Nephron progenitor cell (in vitro differentiated cells): ENCODE measurements around the gene GADD45G.

Source experiments
- DNase-seq: peaks from one replicate; pipeline ENCODE4 v3.0.0; 2021
- H3K27ac Mint-ChIP-seq: 2 replicates; pipeline ENCODE4 v1.8.0; 2021; ENCODE audit warnings: mild to moderate bottlenecking, moderate library complexity, mixed read lengths
- H3K27me3 Mint-ChIP-seq: 2 replicates; pipeline ENCODE4 v1.8.0; 2021; ENCODE audit warnings: mild to moderate bottlenecking, low read depth, mixed read lengths; ENCODE audit not compliant: poor library complexity
- H3K36me3 Mint-ChIP-seq: 2 replicates; pipeline ENCODE4 v1.8.0; 2021; ENCODE audit warnings: low read depth, mixed read lengths
- H3K4me1 Mint-ChIP-seq: 2 replicates; pipeline ENCODE4 v1.8.0; 2021; ENCODE audit warnings: mixed read lengths
- H3K4me3 Mint-ChIP-seq: 2 replicates; pipeline ENCODE4 v1.8.0; 2021; ENCODE audit warnings: mild to moderate bottlenecking, moderate library complexity, mixed read lengths
- H3K9me3 Mint-ChIP-seq: 2 replicates; pipeline ENCODE4 v1.8.0; 2021; ENCODE audit warnings: mild to moderate bottlenecking, moderate library complexity, mixed read lengths
- TF ChIP-seq, protein P1 (sequence below): fragments of 200-600 bp; sonication (generic); IDR thresholded peaks from 2 replicates; pipeline ENCODE4 v1.5.0; 2021; ENCODE audit warnings: antibody characterized with exemption

GADD45G gene

DNA sequence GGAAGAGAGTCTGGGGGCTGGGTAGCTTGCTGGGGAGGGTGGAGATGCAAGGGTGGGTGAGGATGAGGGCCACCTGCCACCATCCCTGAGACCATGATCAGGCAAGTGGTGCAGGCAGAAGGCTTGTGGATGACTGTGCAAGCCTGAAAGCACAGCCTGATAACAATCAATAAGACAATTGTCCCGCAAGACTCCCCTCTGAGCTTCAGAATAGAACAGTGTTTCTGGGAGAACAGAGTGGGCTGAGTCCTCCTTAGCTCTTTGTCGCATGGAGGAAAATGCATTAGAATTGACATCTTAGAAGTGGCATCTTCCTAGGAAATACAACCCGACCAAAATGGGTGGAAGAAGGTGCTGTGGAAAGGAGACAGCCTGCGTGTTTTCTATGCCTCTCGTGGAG is 6.6 kb downstream of the GADD45G start:
- Mint-ChIP-seq H3K27me3 (peaks cover 32% of the 10 kb centered on the region), H3K9me3 (peaks cover 9% of the 10 kb centered on the region), H3K36me3 (no peaks in the 10 kb centered on the region), H3K4me3 (no peak overlapping the region), H3K27ac (no peak overlapping the region), H3K4me1 (peaks cover 29% of the 10 kb centered on the region)
- TF ChIP-seq, protein P1, sequence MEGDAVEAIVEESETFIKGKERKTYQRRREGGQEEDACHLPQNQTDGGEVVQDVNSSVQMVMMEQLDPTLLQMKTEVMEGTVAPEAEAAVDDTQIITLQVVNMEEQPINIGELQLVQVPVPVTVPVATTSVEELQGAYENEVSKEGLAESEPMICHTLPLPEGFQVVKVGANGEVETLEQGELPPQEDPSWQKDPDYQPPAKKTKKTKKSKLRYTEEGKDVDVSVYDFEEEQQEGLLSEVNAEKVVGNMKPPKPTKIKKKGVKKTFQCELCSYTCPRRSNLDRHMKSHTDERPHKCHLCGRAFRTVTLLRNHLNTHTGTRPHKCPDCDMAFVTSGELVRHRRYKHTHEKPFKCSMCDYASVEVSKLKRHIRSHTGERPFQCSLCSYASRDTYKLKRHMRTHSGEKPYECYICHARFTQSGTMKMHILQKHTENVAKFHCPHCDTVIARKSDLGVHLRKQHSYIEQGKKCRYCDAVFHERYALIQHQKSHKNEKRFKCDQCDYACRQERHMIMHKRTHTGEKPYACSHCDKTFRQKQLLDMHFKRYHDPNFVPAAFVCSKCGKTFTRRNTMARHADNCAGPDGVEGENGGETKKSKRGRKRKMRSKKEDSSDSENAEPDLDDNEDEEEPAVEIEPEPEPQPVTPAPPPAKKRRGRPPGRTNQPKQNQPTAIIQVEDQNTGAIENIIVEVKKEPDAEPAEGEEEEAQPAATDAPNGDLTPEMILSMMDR, result no peak
- DNase-seq, result no peak

DNA sequence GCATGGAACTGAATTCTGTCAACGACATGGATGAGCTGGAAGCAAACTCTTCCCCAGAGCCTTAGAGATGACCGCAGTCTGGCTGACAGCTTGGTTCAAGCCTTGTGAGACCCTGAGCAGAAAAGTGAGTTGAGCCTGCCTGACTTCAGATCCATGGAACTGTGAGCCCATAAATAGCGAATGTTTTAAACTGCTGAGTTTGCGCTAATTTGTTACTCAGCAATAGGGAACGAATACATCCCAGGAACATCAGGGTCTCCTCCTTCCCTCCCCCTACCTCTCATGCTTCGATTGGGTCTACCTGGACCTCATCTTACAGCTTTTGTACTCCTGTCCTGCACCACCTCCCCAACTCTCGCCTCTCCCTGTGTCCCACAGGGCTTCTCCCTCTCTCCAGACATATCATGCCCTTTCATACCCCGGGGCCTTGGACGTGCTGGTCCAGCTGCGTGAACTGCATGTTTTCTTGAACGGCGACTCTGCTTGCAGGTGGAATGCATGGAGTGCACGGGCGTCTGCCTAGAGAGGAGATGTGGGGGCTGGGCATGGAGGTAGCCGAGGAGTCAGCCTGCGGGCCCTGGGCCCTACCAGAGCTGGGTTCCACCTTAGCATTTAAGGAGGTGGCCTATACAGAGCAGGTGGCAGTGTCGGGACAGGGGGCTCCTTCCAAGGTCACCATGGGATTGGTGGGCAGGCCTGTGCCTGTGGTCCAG is 7.9 kb downstream of the GADD45G start:
- H3K9me3 Mint-ChIP-seq, result peaks cover 9% of the 10 kb centered on the region
- peaks cover 26% of the 10 kb centered on the region for H3K27me3 Mint-ChIP-seq
- DNase-seq, result no peak
- no peaks in the 10 kb centered on the region for H3K36me3 Mint-ChIP-seq
- no peak overlapping the region for H3K27ac Mint-ChIP-seq
- TF ChIP-seq, protein P1, result no peak
- no peak overlapping the region for H3K4me3 Mint-ChIP-seq
- peaks cover 17% of the 10 kb centered on the region for H3K4me1 Mint-ChIP-seq

DNA sequence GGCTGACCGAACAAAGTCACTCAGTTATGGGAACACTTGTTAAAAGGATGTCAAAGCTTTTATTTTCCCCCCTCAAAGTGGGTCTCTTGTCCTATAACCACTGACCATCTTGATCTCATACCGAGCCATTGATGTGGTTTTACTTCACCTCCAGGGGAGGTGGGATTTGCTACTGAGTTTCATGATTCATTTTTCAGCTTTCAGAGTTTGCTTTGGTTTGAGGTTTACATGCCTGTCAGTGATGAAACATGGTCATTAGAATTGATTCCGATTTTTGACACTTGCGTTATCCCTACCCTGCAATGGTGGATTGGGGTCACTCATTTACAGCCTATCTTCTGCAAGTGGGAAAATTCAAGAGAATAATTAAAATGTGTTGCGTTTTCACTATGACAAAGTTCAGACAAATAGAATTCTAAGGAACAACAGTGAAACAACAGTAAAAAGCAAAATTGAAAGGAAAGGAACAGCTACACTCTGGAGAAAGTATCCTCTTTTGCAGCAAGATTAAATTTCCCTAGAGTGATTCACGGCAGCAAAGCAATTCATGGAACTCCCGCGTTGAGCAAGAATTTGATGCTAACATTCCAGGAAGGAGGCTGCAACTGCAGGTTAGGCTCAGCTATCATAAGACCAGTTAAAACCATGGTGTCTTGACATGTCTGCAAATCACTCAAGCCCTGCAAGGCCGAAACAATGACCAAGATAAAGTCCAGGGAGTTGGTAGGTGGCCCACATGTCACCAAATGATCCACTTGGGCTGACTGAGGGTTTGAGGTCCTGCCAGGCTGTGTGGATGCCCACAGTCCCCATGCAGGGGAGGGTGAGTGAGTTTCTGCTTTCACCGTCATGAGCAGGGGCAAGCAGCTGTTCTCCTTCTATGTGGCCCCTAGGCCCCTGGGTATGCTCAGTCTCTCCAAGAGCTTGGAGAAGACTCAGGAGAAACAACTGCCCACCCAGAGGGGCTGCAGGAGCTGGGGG is 9.4 kb downstream of the GADD45G start:
- peaks cover 12% of the 10 kb centered on the region for H3K4me1 Mint-ChIP-seq
- H3K9me3 Mint-ChIP-seq, result peaks cover 9% of the 10 kb centered on the region
- no peak overlapping the region for H3K27ac Mint-ChIP-seq
- TF ChIP-seq, protein P1, result no peak
- no peak for DNase-seq
- H3K36me3 Mint-ChIP-seq, result no peaks in the 10 kb centered on the region
- peaks cover 26% of the 10 kb centered on the region for H3K27me3 Mint-ChIP-seq
- no peak overlapping the region for H3K4me3 Mint-ChIP-seq

DNA sequence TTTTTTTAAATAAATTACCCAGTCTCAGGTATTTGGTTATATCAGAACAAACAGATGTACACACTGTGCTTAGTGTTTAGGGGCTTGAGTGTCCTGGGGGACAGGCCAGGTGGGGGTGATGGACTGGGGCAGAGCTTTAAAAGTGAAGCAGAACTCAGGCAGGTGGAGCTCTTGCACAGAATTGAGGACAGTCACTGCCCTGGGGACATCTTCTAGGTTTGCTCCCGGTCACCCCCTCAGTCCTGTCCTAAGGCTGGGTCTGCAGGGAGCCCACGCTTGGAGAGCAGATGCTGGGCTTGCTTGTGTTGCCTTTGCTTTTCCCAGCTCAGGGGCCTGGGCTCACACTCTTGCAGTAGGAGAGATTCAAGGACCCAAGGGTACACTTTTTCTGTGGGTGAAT is 10.8 kb downstream of the GADD45G start:
- TF ChIP-seq, protein P1, result no peak
- Mint-ChIP-seq H3K4me3 (no peak overlapping the region), H3K27ac (no peak overlapping the region), H3K36me3 (no peaks in the 10 kb centered on the region), H3K4me1 (peaks cover 19% of the 10 kb centered on the region), H3K27me3 (peaks cover 30% of the 10 kb centered on the region), H3K9me3 (peaks cover 9% of the 10 kb centered on the region)
- no peak for DNase-seq

DNA sequence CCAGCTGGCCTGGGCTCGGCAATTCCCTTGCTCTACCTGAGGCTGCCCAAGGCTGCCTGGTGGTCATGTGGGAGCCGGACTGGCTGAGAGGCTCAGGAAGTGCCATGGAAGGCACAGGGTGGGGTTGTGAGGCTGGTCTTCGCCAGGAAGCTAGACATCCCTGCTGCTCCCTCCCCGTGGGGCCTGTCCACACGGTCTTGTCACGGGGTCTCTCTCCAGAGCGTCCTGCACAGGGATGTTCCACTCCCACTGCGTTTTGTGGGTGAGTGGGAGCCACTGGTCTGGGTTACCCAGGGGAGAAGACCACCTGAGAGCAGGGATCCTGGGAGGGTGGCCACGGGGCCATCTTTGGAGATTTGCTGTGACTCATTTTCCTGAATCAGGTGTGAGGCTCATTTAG is 11.6 kb downstream of the GADD45G start:
- Mint-ChIP-seq H3K27me3 (peaks cover 28% of the 10 kb centered on the region), H3K36me3 (no peaks in the 10 kb centered on the region), H3K27ac (no peak overlapping the region), H3K9me3 (peaks cover 9% of the 10 kb centered on the region), H3K4me1 (peaks cover 27% of the 10 kb centered on the region), H3K4me3 (no peak overlapping the region)
- TF ChIP-seq, protein P1, result no peak
- no peak for DNase-seq
